Measurements from ENCODE around the gene GID4.
A peak's percentile ranks its signal among the peaks of the same experiment; 100 is the strongest.

GID4 gene

DNA sequence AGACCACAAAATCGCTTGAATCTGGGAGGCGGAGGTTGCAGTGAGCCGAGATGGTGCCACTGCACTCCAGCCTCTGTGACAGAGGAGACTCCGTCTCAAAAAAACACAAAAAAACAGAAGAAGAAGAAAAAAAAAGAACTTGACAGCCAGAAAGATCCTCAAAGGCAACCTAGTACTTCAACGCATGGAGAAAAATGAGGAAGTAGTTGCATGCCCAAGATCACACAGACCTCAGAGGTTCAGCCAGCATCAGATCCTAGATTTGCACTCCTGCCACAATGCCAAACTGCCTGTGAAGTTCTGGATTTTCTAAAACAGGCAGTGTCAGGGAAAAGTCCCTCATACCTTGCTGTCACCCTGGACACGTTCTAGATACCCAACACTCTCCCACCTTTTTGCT lies 1.7 kb upstream of the GID4 start:
- no peak overlapping the region for H3K27ac ChIP-seq (ENCODE audit: low read length)
- no peak for ATAC-seq (ENCODE audit: insufficient read depth, low read depth)
- H3K9me3 ChIP-seq (ENCODE audit: insufficient read depth, low read length, severe bottlenecking), result no peaks in the 10 kb centered on the region
- H3K4me3 ChIP-seq (ENCODE audit: low read depth in 1 of 2, low read length in 2 of 2), result peak overlapping the region in 1 of 2 experiments; percentile 88; a peak in 3 of 4 replicates
- peak overlapping the region; percentile 95 for H3K4me2 ChIP-seq (ENCODE audit: insufficient read depth, low read length)
- H3K4me1 ChIP-seq (ENCODE audit: insufficient read depth, low read length), result peaks cover 52% of the 10 kb centered on the region
- peaks cover 85% of the 10 kb centered on the region for H3K79me2 ChIP-seq (ENCODE audit: insufficient read depth, low read length)
- DNase-seq, result no peak
- TF ChIP-seq, protein P1, sequence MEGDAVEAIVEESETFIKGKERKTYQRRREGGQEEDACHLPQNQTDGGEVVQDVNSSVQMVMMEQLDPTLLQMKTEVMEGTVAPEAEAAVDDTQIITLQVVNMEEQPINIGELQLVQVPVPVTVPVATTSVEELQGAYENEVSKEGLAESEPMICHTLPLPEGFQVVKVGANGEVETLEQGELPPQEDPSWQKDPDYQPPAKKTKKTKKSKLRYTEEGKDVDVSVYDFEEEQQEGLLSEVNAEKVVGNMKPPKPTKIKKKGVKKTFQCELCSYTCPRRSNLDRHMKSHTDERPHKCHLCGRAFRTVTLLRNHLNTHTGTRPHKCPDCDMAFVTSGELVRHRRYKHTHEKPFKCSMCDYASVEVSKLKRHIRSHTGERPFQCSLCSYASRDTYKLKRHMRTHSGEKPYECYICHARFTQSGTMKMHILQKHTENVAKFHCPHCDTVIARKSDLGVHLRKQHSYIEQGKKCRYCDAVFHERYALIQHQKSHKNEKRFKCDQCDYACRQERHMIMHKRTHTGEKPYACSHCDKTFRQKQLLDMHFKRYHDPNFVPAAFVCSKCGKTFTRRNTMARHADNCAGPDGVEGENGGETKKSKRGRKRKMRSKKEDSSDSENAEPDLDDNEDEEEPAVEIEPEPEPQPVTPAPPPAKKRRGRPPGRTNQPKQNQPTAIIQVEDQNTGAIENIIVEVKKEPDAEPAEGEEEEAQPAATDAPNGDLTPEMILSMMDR (IDR thresholded peaks at IDR 0.05; ENCODE audit: borderline replicate concordance, extremely low read depth, low read length, poor library complexity, severe bottlenecking), result no peak
- no peak for TF ChIP-seq EZH2 (IDR thresholded peaks at IDR 0.05; ENCODE audit: borderline replicate concordance, low read depth, low read length, severe bottlenecking)
- H4K20me1 ChIP-seq (ENCODE audit: insufficient read depth, low read length), result peaks cover 12% of the 10 kb centered on the region
- no peak overlapping the region for H2AFZ ChIP-seq (ENCODE audit: low read depth, low read length)
- H3K27me3 ChIP-seq (ENCODE audit: insufficient read depth, low read length, poor library complexity), result no peaks in the 10 kb centered on the region
- peaks cover 1% of the 10 kb centered on the region; the same call in 1 of the 2 replicates for H3K36me3 ChIP-seq (ENCODE audit: insufficient read depth, low read length)
- peak overlapping the region; percentile 65; the same call in 1 of the 2 replicates for H3K9ac ChIP-seq (ENCODE audit: low read depth, low read length)

DNA sequence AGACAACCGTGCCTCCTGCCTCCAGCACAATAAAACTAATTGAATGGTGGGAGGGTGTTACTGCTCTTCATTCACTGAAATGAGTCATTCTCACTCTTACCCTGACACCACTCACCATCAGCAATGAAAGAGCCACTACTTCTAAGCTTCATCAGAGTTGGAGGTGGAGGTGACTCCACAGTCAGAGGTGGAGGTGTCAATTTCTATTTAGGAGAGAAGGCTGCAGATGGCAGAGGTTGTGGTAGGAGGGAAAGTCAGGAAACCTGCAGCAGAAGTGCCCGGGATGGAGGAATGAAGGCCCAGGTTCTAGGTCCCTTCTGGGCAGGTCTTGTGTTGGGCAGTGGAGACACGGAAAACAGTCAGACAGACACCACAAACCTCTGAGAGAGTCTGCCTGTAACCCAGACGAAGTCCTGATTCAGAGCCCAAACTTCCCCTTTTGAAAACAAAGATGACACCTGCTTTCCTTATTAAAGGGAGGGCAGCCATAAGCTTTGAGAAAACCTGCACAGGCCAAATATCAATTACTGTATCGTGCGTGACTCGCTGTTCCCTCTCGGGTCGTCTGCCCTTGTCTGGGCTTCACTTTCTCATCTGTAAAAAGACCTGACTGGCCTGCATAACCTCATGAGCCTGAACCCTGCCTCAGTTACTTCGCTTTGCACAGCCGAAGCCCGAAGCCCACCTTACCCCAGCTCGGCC lies 908 bp upstream of the GID4 start:
- H3K9me3 ChIP-seq (ENCODE audit: insufficient read depth, low read length, severe bottlenecking), result no peaks in the 10 kb centered on the region
- H3K4me3 ChIP-seq (ENCODE audit: low read depth in 1 of 2, low read length in 2 of 2), result peak overlapping the region; percentile 58 to 88
- H2AFZ ChIP-seq (ENCODE audit: low read depth, low read length), result peak overlapping the region; percentile 88
- H3K79me2 ChIP-seq (ENCODE audit: insufficient read depth, low read length), result peaks cover 85% of the 10 kb centered on the region
- H3K36me3 ChIP-seq (ENCODE audit: insufficient read depth, low read length), result peaks cover 9% of the 10 kb centered on the region
- peak overlapping the region; percentile 65 for H3K9ac ChIP-seq (ENCODE audit: low read depth, low read length)
- peaks cover 16% of the 10 kb centered on the region for H4K20me1 ChIP-seq (ENCODE audit: insufficient read depth, low read length)
- ATAC-seq (ENCODE audit: insufficient read depth, low read depth) (no peak), DNase-seq (no peak)
- no peak for TF ChIP-seq EZH2 (IDR thresholded peaks at IDR 0.05; ENCODE audit: borderline replicate concordance, low read depth, low read length, severe bottlenecking)
- TF ChIP-seq, protein P1 (IDR thresholded peaks at IDR 0.05; ENCODE audit: borderline replicate concordance, extremely low read depth, low read length, poor library complexity, severe bottlenecking), result no peak
- H3K4me2 ChIP-seq (ENCODE audit: insufficient read depth, low read length), result peak overlapping the region; percentile 95
- H3K27me3 ChIP-seq (ENCODE audit: insufficient read depth, low read length, poor library complexity), result no peaks in the 10 kb centered on the region
- peaks cover 53% of the 10 kb centered on the region for H3K4me1 ChIP-seq (ENCODE audit: insufficient read depth, low read length)
- peak overlapping the region; percentile 75 for H3K27ac ChIP-seq (ENCODE audit: low read length)

DNA sequence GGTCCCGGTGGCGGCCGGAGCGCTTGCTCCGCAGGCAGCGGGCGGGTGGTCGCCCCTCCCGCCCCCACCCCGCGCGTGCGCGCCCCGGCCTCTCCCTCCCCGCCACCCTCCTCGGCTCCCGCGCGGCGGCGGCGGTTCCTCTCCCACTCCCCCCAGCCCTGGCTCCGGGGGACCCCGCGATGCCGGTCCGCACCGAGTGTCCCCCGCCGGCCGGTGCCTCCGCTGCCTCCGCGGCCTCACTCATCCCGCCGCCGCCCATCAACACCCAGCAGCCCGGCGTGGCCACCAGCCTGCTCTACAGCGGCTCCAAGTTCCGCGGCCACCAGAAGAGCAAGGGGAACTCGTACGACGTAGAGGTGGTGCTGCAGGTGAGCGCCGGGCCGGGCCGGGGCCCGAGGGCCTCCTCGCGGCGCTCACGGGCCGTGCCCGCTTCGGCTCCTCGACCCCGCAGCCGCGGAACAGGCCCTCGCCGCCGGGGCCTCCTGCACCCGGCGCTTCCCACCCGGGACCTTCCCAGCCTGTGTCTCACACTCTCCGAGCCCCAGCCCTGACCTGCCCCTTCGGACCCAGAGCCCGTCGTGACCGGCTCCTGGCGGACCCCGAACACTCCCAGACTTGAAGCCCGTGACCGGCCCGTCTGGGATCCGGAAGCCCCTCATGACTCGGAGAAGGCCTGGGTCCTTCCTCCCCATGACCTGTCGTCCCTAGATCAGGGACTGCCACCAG lies 490 bp downstream of the GID4 start:
- Histone ChIP-seq H3K4me3 (ENCODE audit: low read depth in 1 of 2, low read length in 2 of 2) (peak overlapping the region; percentile 58 to 88; a peak in 3 of 4 replicates), H3K9me3 (ENCODE audit: insufficient read depth, low read length, severe bottlenecking) (no peaks in the 10 kb centered on the region), H3K36me3 (ENCODE audit: insufficient read depth, low read length) (peaks cover 13% of the 10 kb centered on the region), H4K20me1 (ENCODE audit: insufficient read depth, low read length) (peaks cover 18% of the 10 kb centered on the region), H3K27me3 (ENCODE audit: insufficient read depth, low read length, poor library complexity) (no peaks in the 10 kb centered on the region), H3K9ac (ENCODE audit: low read depth, low read length) (peak overlapping the region; percentile 65), H3K4me2 (ENCODE audit: insufficient read depth, low read length) (peak overlapping the region; percentile 90), H3K4me1 (ENCODE audit: insufficient read depth, low read length) (peaks cover 48% of the 10 kb centered on the region), H3K27ac (ENCODE audit: low read length) (peak overlapping the region; percentile 76), H2AFZ (ENCODE audit: low read depth, low read length) (peak overlapping the region; percentile 92), H3K79me2 (ENCODE audit: insufficient read depth, low read length) (peaks cover 84% of the 10 kb centered on the region)
- TF ChIP-seq, protein P1 (IDR thresholded peaks at IDR 0.05; ENCODE audit: borderline replicate concordance, extremely low read depth, low read length, poor library complexity, severe bottlenecking), result no peak
- TF ChIP-seq EZH2 (IDR thresholded peaks at IDR 0.05; ENCODE audit: borderline replicate concordance, low read depth, low read length, severe bottlenecking), result no peak
- peak; percentile 53 for ATAC-seq (ENCODE audit: insufficient read depth, low read depth)
- no peak for DNase-seq

All from DND-41 (cell line).